NOMO-1 treated with DMSO at 0.1 percent for 48 hours (cell line): ENCODE measurements around the gene SETX.
"Not testable (repeated sequence)": the region's sequence is repeated elsewhere in the genome, so short reads cannot be mapped to it uniquely, and the experiment has no call there.

ENCODE experiments used
- DNase-seq: peaks from one replicate; lab custom pipeline; 2025; ENCODE audit not compliant: unreplicated experiment; lab: John Stamatoyannopoulos, UW

SETX gene, protein sequence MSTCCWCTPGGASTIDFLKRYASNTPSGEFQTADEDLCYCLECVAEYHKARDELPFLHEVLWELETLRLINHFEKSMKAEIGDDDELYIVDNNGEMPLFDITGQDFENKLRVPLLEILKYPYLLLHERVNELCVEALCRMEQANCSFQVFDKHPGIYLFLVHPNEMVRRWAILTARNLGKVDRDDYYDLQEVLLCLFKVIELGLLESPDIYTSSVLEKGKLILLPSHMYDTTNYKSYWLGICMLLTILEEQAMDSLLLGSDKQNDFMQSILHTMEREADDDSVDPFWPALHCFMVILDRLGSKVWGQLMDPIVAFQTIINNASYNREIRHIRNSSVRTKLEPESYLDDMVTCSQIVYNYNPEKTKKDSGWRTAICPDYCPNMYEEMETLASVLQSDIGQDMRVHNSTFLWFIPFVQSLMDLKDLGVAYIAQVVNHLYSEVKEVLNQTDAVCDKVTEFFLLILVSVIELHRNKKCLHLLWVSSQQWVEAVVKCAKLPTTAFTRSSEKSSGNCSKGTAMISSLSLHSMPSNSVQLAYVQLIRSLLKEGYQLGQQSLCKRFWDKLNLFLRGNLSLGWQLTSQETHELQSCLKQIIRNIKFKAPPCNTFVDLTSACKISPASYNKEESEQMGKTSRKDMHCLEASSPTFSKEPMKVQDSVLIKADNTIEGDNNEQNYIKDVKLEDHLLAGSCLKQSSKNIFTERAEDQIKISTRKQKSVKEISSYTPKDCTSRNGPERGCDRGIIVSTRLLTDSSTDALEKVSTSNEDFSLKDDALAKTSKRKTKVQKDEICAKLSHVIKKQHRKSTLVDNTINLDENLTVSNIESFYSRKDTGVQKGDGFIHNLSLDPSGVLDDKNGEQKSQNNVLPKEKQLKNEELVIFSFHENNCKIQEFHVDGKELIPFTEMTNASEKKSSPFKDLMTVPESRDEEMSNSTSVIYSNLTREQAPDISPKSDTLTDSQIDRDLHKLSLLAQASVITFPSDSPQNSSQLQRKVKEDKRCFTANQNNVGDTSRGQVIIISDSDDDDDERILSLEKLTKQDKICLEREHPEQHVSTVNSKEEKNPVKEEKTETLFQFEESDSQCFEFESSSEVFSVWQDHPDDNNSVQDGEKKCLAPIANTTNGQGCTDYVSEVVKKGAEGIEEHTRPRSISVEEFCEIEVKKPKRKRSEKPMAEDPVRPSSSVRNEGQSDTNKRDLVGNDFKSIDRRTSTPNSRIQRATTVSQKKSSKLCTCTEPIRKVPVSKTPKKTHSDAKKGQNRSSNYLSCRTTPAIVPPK (N-terminal part only)

DNA sequence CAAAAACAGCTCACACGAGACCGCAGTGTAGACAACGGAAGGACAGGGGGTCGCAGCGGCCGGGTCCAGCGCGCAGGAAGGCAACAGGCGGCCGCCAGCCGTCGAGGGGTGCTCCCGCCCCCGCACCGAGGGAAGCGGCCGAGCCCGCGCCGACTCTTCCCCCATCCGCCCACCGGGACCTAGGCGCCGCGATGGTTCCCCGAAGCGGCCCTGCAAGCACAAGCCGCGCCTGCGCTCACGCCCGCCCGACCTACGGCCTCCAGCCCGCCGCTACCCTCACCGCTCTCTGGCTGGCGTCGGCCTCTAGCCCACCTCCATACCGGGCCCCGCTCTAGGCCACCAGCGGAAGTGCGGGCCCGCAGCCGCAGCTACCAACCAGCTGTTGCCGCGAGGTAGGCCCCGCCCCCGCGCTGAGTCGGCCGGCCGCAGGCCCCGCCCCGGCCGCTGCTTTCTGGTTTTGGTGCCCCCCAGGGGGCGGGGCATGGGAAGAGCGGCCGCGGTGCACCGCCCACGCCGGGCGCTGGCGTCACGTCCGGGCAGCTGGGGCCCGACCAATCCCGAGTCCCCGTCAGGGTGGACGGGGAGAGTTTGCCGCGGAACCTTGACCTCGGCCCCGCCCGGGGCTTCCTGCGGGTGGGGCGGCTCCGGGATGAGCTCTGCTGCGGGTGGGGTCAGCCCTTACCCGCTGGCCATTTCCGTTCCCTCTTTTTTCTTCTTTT lies at the start of gene SETX:
TSS of gene SETX (minus strand) at position 350 of the 719 bp plus-strand sequence. CDS start 5,558 bp downstream, outside the sequence.
- peak; percentile 97 for DNase-seq

DNA sequence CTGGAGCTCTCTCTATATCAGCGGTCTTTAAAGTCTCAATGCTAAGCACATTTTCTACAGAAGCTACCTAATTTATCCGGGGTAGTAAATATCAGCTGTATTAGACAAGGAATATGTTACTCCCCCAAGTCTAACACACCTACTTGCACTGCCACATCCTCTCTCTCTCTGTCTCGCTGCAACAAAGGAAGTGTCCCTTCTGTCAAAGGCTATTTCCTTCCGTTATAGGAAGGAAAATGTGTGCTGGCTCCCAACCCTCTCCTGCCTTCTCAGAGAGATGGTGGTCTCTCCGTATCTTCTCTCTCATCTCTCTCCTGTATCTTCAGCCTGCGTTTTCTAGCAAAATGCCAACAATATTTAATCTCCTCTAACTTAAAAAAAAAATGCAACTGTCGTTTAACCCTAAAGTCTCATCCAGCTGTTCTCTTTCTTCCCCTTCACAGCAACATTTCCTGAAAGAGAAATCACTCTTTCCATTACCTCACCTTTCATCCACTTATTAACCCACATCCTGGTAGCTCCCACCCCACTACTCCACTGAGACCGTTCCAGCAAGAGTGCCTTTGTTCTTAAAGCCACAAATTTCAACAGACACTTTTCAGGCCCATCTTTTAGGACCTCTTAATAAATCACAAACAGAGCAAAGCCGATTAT lies 49.6 kb upstream of the SETX start:
- no peak for DNase-seq

DNA sequence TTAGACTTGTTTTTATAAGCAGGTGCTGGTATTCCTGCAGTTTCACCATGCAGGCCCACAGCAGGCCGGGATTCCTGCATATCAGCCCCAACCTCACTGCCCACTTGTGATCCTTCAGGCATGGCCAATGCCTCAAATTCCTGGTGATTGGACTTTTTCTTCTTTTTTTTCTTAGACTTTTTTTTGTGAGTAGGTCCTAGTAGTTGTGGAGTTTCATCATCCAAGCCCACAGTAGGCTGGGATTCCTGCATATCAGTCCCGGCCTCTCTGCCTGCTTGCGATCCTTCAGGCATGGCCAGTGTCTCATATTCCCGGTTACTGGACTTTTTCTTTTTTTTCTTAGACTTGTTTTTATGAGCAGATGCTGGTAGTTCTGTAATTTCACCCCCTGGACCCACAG lies 47.0 kb upstream of the SETX start:
- DNase-seq, result no peak

DNA sequence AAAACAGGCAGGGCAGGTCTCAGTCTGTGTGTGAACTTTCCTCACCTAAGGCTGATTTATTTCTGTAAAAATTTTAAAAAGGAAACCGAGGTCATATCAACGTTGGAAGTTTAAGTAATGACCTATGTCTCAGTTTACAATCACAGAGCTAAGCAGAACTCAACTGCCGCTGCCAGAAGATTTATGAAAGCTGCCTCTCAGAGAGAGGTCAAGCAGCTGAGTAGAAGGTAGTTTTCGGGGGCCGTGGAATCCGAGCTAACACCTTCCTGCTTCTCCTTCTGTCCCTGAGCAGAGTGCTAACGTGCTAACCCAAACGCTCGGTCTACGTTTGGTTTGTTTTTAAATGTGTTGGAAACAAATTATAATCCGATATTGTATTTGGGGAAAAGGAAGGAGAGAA lies 40.8 kb upstream of the SETX start:
- no peak for DNase-seq

DNA sequence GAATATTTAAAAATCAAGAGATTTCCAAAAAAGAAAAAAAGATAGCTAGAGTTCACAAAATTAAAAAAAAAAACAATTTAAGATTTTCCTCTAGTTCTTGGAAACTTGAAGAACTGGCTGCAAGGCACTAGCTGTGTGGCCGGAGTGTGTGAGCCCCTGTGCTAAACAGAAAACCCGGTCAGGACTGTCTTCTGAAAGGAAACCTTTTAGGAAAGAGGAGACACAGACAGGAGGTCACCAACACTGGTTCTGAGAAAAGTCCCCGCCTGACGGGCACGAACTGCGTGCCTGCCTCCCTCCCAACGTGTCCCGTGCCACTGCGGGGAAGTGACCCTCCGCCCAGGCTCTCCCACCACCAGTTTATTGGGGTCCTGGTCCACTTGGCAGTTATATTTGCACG lies 36.7 kb upstream of the SETX start:
- no peak for DNase-seq

DNA sequence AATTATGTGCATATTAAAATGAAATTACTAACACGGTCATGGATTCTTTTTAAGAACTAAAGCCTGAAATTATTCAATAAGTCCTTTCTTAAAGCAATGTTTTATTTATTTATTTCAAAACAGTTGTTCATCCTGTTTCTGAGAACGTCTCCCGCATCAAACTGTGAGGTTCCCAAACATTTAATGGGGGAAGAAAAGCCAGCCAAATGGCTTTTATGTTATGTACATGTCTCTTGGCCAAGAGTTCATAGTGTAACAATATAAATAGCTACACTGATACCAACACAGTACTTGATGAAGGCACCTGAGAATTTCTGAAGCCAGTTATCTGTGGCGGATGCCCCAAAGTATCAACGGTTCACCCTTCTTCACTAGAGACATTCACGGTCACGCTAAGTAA lies 36.2 kb upstream of the SETX start:
- DNase-seq, result no peak

DNA sequence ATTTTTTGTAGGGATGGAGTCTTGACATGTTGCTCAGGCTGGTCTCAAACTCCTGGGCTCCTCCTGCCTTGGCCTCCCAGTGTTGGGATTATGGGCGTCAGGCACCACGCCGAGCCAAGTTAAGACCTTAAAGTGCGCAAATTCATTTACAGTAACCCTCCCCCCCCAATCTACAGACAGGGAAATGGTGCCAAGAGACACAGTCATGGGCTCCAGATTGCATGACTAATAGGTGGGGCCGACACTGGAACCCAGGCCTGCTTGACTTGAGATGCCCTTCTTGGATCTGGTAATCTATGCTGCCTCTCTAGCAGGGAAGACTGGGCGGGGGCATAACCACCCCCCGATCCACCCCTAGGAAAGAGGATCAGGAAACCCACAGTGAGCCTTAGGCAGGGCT lies 32.3 kb upstream of the SETX start:
- no peak for DNase-seq

DNA sequence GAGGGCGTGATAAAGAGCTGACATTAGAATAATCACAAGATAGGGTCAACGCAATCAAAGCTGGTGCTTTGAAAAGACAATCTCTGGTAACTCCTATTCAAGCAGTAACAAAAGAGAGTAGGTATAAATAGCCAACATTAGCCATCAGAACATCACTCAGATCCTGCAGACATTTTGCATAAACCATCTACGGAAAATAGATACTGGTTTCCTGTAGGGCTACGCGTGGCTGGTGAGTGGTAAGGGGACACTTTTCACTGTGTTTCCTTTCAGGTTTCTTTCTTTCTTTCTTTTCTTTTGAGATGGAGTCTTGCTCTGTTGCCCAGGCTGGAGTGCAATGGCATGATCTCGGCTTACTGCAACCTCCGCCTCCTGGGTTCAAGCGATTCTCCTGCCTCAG lies 29.6 kb upstream of the SETX start:
- no peak for DNase-seq

DNA sequence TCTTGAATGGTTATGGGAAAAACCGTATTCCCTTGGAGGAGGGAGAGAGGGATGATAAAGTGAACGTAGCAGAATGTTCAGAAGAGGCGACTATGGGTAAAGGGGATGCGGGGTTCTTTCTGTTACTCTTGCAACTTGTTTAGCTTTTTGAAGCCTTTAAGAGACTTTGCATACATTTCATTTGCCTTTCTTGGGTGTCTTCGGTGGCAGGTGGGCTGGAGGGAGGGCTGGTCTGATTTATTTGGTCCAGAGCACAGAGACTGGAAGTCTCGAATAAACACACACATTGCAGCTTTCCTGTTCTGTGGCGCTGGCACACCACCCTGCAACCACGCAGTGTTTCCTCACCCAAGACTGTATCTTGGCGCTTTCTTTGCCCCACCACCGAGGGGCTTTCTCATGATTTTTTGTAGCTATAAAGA lies 28.7 kb upstream of the SETX start:
- DNase-seq, result no peak

DNA sequence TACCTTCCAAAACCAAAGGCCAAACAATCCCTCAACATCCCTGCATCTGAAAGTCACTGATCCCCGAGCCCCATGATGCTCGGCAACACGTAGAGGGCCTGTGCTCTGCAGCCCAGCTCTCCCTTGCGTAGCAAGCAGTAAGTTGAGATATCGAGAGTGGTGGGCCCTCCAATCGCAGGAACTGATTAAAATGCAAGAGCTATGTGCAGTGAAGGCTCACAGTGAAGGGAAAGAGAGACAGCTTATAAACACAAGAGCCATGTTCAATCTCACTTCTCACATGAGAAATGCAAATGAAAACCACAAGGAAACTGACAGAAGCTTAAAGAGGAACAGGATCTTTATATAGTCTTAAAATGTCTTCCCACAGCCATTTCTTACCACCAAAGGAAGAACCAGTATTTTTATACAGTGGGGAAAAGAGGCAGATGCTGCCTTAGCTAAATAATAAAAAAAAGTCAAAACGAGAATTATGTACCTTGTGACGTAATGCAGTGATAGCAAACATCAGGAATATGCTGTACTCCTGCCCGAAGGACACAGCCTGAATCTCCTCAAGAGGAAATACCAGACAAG lies 27.3 kb upstream of the SETX start:
- DNase-seq, result peak; percentile 85

DNA sequence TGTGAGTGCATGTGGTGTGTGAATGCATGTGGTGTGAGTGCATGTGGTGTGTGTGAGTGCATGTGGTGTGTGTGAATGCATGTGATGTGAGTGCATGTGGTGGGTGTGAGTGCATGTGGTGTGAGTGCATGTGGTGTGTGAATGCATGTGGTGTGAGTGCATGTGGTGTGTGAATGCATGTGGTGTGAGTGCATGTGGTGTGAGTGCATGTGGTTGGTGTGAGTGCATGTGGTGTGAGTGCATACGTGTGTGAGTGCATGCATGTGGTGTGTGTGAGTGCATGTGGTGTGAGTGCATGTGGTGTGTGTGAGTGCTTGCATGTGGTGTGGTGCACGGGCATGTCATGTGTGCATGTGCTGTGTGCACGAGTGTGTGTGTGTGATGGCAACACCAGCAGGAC lies 23.6 kb upstream of the SETX start:
- DNase-seq, result not testable (repeated sequence)

DNA sequence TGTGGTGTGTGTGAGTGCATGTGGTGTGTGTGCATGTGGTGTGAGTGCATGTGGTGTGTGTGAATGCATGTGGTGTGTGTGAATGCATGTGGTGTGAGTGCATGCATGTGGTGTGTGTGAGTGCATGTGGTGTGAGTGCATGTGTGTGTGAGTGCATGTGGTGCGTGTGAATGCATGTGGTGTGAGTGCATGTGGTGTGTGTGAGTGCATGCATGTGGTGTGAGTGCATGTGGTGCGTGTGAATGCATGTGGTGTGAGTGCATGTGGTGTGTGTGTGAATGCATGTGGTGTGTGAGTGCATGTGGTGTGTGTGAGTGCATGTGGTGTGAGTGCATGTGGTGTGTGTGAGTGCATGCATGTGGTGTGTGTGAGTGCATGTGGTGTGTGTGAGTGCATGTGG lies 23.0 kb upstream of the SETX start:
- DNase-seq, result not testable (repeated sequence)

DNA sequence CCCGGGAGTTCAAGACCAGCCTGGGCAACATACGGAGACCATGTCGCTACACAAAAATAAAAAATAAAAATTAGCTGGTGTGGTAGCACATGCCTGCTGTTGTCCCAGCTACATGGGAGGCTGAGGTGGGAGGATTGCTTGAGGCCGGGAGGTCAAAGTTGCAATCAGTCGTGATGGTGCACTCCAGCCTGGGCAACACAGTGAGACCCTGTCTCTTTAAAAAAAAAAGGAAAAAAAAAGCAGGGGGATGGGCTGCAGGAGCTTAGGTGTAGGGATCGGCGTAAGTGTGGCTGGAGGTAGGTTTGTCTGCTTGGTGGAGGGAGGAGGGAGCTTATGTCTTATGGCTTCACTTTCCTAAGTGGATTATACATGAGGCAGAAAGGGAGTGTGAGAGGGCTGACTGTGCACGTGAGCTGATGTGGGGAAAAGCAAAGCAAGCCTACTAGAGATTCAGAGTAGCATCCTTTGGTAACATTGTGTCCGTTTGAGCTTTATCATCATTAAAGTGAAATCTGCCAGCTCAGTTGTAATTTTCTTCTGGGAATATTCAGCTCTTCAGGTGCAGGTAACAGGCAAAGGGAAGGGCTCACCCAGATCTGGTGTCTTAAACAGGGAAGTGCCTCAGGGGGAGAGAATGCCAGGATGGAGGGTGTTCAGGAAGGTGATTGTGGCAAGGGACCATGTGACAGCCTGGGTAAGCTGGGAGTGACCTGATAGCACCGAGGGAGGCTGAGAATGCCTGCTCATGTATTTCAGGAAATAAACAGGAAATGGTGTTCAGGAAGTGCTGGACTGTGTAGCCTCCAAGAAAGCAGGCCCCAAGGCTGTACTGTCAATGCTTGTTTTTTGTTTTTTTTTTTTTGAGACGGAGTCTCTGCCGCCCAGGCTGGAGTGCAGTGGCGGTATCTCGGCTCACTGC lies 17.6 kb upstream of the SETX start:
- DNase-seq, result peak; percentile 63

DNA sequence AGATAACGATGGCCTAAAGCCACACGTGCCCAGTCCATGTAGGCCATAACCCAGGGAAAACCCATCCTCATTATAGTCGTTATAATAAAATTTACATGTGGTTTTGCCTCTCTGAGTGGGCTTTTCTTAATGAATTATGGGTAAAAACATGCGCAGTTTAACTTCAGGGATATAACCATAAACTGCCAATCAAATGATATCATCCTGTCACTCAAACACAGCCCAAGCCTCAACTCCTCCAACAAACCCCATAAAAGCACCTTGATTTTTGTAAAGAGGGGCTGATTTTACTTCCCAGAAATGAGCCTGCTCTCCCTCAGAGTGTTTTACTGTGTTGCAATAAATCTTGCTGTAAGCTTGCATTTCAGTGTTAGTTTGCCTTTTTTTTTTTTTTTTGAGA lies 15.8 kb upstream of the SETX start:
- DNase-seq, result peak; percentile 7

DNA sequence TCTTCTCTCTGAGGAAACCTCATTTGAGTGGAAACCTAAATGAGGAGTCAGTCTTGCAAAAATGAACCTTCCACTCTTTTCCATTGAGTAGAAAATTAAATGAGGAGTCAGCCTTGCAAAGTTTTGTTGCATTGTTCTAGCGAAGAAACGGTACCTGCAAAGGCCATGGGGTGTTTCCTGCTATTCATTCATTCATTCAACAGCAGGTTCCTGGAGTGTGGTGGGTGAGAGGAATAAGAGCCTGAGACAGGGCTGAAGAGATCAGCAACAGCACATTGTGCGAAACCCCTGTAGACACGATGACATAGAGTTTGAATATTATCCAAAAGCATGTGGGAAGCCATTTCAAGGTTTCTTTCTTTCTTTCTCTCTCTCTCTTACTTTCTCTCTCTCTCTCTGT lies 14.6 kb upstream of the SETX start:
- DNase-seq, result no peak

DNA sequence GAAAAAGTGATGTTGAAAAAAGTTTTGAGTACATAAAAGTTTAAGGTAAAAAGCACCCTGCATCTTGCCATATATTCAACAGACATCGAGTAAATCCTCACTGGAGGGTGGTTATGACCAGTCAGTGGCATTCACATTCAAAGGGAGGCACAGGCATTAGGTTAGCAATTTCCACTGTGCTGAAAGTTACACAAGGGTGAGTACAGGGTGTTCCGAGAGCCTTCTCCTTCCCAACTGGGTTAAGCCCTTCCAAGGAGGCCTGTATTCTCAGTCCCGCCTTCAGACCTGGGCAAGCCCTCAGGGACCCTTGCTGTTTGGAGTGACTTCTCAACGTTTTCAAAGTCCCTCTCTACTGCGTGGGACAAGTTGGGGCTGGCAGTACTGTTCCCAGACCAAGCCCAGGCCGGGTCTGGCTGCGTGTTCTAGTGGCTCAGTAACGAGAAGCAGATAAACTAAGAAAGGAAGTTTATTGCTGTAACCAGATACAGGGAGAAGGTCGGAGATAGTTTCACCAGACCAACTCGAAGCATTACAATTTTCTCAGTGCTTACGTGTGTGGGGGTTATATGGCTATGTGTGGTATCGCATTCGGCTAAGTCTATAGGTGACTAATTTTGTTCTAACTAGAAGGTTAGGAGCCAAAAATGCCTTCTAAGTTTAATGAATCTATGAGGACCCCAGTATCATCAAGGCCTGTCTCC lies 13.0 kb upstream of the SETX start:
- DNase-seq, result no peak

DNA sequence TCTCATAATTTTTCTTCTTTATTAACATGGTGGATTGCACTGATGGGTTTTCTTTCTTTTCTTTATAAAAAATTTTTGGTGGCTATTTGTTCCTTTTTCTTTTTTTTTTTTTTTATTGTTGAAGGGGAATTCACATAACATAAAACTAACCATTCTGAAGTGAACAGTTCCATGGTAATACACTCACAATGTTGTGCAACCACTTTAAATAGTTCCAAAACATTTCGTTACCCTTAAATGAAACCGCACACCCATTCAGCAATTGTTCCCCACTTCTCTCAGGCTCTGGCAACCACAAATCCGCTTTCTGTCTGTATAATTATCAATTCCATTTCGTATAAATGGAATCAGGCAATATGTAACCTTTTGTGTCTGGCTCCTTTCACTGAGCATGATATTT lies 11.7 kb upstream of the SETX start:
- DNase-seq, result peak; percentile 76

DNA sequence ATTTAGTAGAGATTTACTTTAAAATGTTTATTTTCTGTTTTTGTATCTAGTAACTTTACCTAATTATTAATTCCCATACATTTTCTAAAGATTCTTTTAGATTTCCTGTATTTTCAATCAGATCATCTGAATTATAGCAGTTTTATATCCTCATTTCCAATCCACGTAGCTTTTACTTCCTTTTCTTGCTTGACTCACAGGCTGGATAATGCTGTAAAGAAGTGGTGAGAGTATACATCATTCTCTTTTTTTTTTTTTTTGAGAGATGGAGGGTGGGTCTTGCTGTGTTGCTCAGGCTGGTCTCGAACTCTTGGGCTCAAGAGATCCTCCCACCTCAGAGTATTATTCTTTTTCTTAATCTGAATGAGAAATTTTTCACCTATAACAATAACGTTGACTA lies 11.2 kb upstream of the SETX start:
- peak; percentile 65 for DNase-seq
